IMR-90 (cell line): ENCODE results near the gene CD2AP. TPM values are rescaled to one million over a fixed set of nuclear protein-coding genes. Genes with fewer than 3 reads are reported as not detected.

Experiments
- ATAC-seq: fragments of 200-7000 bp; cut with Tn5 transposase; 2 replicates; pipeline ENCODE4 v1.9.1; 2020; ENCODE audit warnings: low read depth, mild to moderate bottlenecking, moderate library complexity
- BruUV-seq: library from RNA; stranded (reverse); fragments of 400-500 nt; replicated peaks from 2 replicates; lab custom pipeline; 2021; lab: Mats Ljungman, UMichigan
- CTCF ChIA-PET: fragments of 300-600 bp; formaldehyde crosslinking; extraction: SDS; loops from one replicate; lab custom pipeline; 2021; ENCODE audit warnings: antibody characterized with exemption; lab: Yijun Ruan, JAX
- POLR2A ChIA-PET: fragments of 300-600 bp; sonication (Branson Sonifier 250); formaldehyde crosslinking; loops from one replicate; lab custom pipeline; 2022; ENCODE audit warnings: antibody characterized with exemption; ENCODE audit not compliant: unreplicated experiment; lab: Charles Lee
- DNase-seq: peaks from one replicate; pipeline ENCODE4 v3.0.0; 2013
- H2AFZ ChIP-seq: replicated peaks from 2 replicates; pipeline ENCODE3; 2013; ENCODE audit warnings: low read length, mild to moderate bottlenecking; ENCODE audit not compliant: poor library complexity
- H2AK5ac ChIP-seq: 2 replicates; pipeline ENCODE4 v1.6.1; 2013; ENCODE audit warnings: low read depth, low read length, inconsistent platforms
- H2AK9ac ChIP-seq: replicated peaks from 2 replicates; pipeline ENCODE3; 2013; ENCODE audit warnings: mild to moderate bottlenecking, low read depth, low read length, moderate library complexity; ENCODE audit not compliant: poor library complexity
- H2BK120ac ChIP-seq: 2 replicates; pipeline ENCODE4 v1.6.1; 2013; ENCODE audit warnings: low read depth, low read length, inconsistent platforms
- H2BK15ac ChIP-seq: 3 replicates; pipeline ENCODE4 v1.6.1; 2013; ENCODE audit warnings: low read depth, low read length, inconsistent platforms
- H2BK20ac ChIP-seq: 2 replicates; pipeline ENCODE4 v1.6.1; 2013; ENCODE audit warnings: low read depth, mild to moderate bottlenecking, inconsistent platforms, low read length, moderate library complexity
- H2BK5ac ChIP-seq: 2 replicates; pipeline ENCODE4 v1.6.1; 2013; ENCODE audit warnings: mild to moderate bottlenecking, low read depth, low read length, inconsistent platforms; ENCODE audit not compliant: poor library complexity, severe bottlenecking
- H3K14ac ChIP-seq: replicated peaks from 2 replicates; pipeline ENCODE4 v1.6.1; 2013; ENCODE audit warnings: low read depth, low read length, inconsistent platforms
- H3K18ac ChIP-seq: 2 replicates; pipeline ENCODE4 v1.6.1; 2013; ENCODE audit warnings: low read depth, low read length, control low read depth
- H3K23ac ChIP-seq: 2 replicates; pipeline ENCODE4 v1.6.1; 2013; ENCODE audit warnings: low read depth, low read length, inconsistent platforms
- H3K27ac ChIP-seq: 2 replicates; pipeline ENCODE4 v1.5.1; 2013; ENCODE audit warnings: mild to moderate bottlenecking, control low read depth, low read length; ENCODE audit not compliant: insufficient read depth
- H3K27me3 ChIP-seq: 2 replicates; pipeline ENCODE4 v1.6.1; 2013; ENCODE audit warnings: low read length; ENCODE audit not compliant: control insufficient read depth, insufficient read depth
- H3K36me3 ChIP-seq: 2 replicates; pipeline ENCODE4 v1.6.1; 2013; ENCODE audit warnings: low read length, mixed read lengths; ENCODE audit not compliant: control insufficient read depth, insufficient read depth
- H3K4ac ChIP-seq: 2 replicates; pipeline ENCODE4 v1.6.1; 2013; ENCODE audit warnings: low read depth, low read length, inconsistent platforms
- H3K4me1 ChIP-seq: 2 replicates; pipeline ENCODE4 v1.6.1; 2013; ENCODE audit warnings: low read length, mixed read lengths; ENCODE audit not compliant: control insufficient read depth, insufficient read depth
- H3K4me2 ChIP-seq: 2 replicates; pipeline ENCODE4 v1.6.1; 2013; ENCODE audit warnings: low read depth, mild to moderate bottlenecking, control low read depth, low read length, moderate library complexity
- H3K4me3 ChIP-seq: 2 replicates; pipeline ENCODE4 v1.5.1; 2013; ENCODE audit warnings: low read depth, mild to moderate bottlenecking, control low read depth, low read length, moderate library complexity; ENCODE audit not compliant: insufficient read depth
- H3K56ac ChIP-seq: 2 replicates; pipeline ENCODE4 v1.6.1; 2013; ENCODE audit warnings: low read length, inconsistent platforms; ENCODE audit not compliant: insufficient read depth; ENCODE audit errors: extremely low read depth
- H3K79me1 ChIP-seq, 2 experiments: 2 replicates each; pipeline ENCODE4 v1.6.1; 2013; ENCODE audit warnings: low read length in 2 of 2, inconsistent platforms in 1 of 2, low read depth in 1 of 2
- H3K9ac ChIP-seq: 2 replicates; pipeline ENCODE4 v1.6.1; 2013; ENCODE audit warnings: low read depth, low read length, control low read depth
- H3K9me1 ChIP-seq: 2 replicates; pipeline ENCODE4 v1.6.1; 2013; ENCODE audit warnings: low read length, inconsistent platforms; ENCODE audit not compliant: insufficient read depth
- H3K9me3 ChIP-seq: 2 replicates; pipeline ENCODE4 v1.6.1; 2013; ENCODE audit warnings: low read length; ENCODE audit not compliant: control insufficient read depth, insufficient read depth
- H4K20me1 ChIP-seq: 2 replicates; pipeline ENCODE4 v1.6.1; 2013; ENCODE audit warnings: low read length, inconsistent platforms; ENCODE audit not compliant: insufficient read depth
- H4K5ac ChIP-seq: 2 replicates; pipeline ENCODE4 v1.6.1; 2013; ENCODE audit warnings: mild to moderate bottlenecking, low read depth, low read length, control low read depth
- H4K8ac ChIP-seq, 2 experiments: 2 replicates each; pipeline ENCODE4 v1.6.1; 2013; ENCODE audit warnings: low read depth in 2 of 2, low read length in 2 of 2, control low read depth in 1 of 2, inconsistent platforms in 1 of 2
- H4K91ac ChIP-seq: 2 replicates; pipeline ENCODE4 v1.6.1; 2013; ENCODE audit warnings: low read depth, low read length, inconsistent platforms; ENCODE audit not compliant: insufficient read depth
- BHLHE40 ChIP-seq: fragments of 150-350 bp; IDR thresholded peaks from 2 replicates; pipeline ENCODE4 v1.6.1; 2016; ENCODE audit warnings: mild to moderate bottlenecking, low read depth, low read length
- CEBPB ChIP-seq: IDR thresholded peaks from 2 replicates; pipeline ENCODE4 v1.6.1; 2012; ENCODE audit warnings: low read depth, low read length, improper control_type of control experiment
- CHD1 ChIP-seq: IDR thresholded peaks from 2 replicates; pipeline ENCODE4 v1.6.1; 2012; ENCODE audit warnings: low read depth, low read length, improper control_type of control experiment
- FOS ChIP-seq: fragments of 150-350 bp; IDR thresholded peaks from 2 replicates; pipeline ENCODE4 v1.6.1; 2016; ENCODE audit warnings: low read depth, low read length
- MAZ ChIP-seq: IDR thresholded peaks from 2 replicates; pipeline ENCODE4 v1.6.1; 2012; ENCODE audit warnings: low read depth, mild to moderate bottlenecking, low read length, improper control_type of control experiment, moderate library complexity, borderline replicate concordance
- MXI1 ChIP-seq: IDR thresholded peaks from 2 replicates; pipeline ENCODE4 v1.6.1; 2012; ENCODE audit warnings: low read depth, mild to moderate bottlenecking, low read length, moderate library complexity, borderline replicate concordance
- POLR2A ChIP-seq: IDR thresholded peaks from 2 replicates; pipeline ENCODE4 v1.6.1; 2012; ENCODE audit warnings: mild to moderate bottlenecking, low read depth, low read length
- RAD21 ChIP-seq: IDR thresholded peaks from 2 replicates; pipeline ENCODE4 v1.6.1; 2012; ENCODE audit warnings: low read length, improper control_type of control experiment
- RCOR1 ChIP-seq: IDR thresholded peaks from 2 replicates; pipeline ENCODE4 v1.6.1; 2012; ENCODE audit warnings: mild to moderate bottlenecking, low read length, improper control_type of control experiment; ENCODE audit not compliant: insufficient replicate concordance
- SMC3 ChIP-seq: fragments of 150-350 bp; IDR thresholded peaks from 2 replicates; pipeline ENCODE4 v1.6.1; 2016; ENCODE audit warnings: low read depth, mild to moderate bottlenecking, antibody characterized with exemption, low read length, moderate library complexity
- USF2 ChIP-seq: fragments of 150-350 bp; IDR thresholded peaks from 2 replicates; pipeline ENCODE4 v1.6.1; 2017; ENCODE audit warnings: mild to moderate bottlenecking, antibody characterized with exemption, low read length, low read depth
- WGBS, 2 experiments: methylation state at CpG; one replicate each; pipeline versions ENCODE4 v1.1.5 to v1.1.7; 2013; ENCODE audit warnings: missing lambda C conversion rate in 2 of 2; ENCODE audit not compliant: insufficient read length in 1 of 2; ENCODE audit errors: extremely low coverage in 2 of 2; 5-methylcytosine and 5-hydroxymethylcytosine counted together
- dilution Hi-C: fragments of 300-500 bp; cut with HindIII; formaldehyde crosslinking; loops from one replicate; pipeline ENCODE4 v1.14.3; 2018; ENCODE audit warnings: low sequenced_read_pairs; ENCODE audit not compliant: unreplicated experiment
- in situ Hi-C: fragments of 300-500 bp; cut with MboI; formaldehyde crosslinking; loops from 3 replicates; pipeline ENCODE4 v1.14.3; 2019; ENCODE audit warnings: low sequenced_read_pairs, inconsistent platforms, mixed read lengths
- intact Hi-C: fragments of 100-400 bp; cut with micrococcal nuclease; formaldehyde crosslinking; loops from 2 replicates; pipeline ENCODE4 v1.10.0; 2022
- polyA plus RNA-seq, 3 experiments: library from polyadenylated mRNA; depleted of rRNA; stranded (reverse); fragments of >200 nt; gene quantifications; 2 replicates each; pipeline ENCODE4 v1.2.3, GENCODE V29; 2012; ENCODE audit warnings: low replicate concordance in 1 of 3
- total RNA-seq: library from RNA; depleted of rRNA; stranded (reverse); fragments of >200 nt; gene quantifications from 2 replicates; pipeline ENCODE4 v1.2.3, GENCODE V29; 2012
- TF ChIP-seq, protein P1 (sequence below): conservative IDR thresholded peaks from 2 replicates; pipeline ENCODE4 v1.5.1; 2012; ENCODE audit warnings: mild to moderate bottlenecking, low read depth, low read length, improper control_type of control experiment

Gene CD2AP
- total and polyA plus RNA-seq, 2 of the 4 experiments (the other 2 are of a cell fraction): 5.3 to 7.5 TPM

DNA sequence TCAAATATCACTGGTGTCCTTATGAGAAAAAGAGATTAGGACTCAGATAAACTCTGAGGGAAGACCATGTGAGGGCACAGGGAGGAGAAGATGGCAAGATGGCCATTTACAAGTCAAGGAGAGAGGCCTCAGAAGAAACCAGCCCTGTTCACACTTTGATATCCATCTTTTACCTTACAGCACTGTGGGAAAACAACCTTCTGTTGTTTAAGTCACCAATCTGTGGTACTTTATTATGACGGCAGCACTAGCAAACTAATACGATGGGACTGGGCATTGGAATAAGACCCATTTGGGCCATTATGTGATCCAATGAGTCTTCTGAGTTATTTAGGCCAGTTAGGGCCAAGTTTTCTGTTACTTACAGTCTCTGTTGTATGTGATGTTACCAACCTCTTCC lies 26.4 kb upstream of the CD2AP start:
- ATAC-seq (no peak), DNase-seq (no peak)
- Histone ChIP-seq H3K9ac (no peak overlapping the region), H2AK5ac (no peak overlapping the region), H4K20me1 (no peaks in the 10 kb centered on the region), H3K4me3 (no peak overlapping the region), H3K9me1 (no peaks in the 10 kb centered on the region), H3K4ac (no peak overlapping the region), H3K14ac (no peak overlapping the region), H2AFZ (no peak overlapping the region), H3K23ac (no peak overlapping the region), H4K91ac (no peak overlapping the region), H3K4me2 (no peak overlapping the region), H3K27me3 (no peaks in the 10 kb centered on the region), H4K8ac (no peak overlapping the region), H2BK20ac (no peak overlapping the region), H3K4me1 (no peaks in the 10 kb centered on the region), H3K56ac (no peak overlapping the region), H2BK120ac (no peak overlapping the region), H3K36me3 (no peaks in the 10 kb centered on the region), H3K9me3 (no peaks in the 10 kb centered on the region), H3K18ac (no peak overlapping the region), H2BK15ac (no peak overlapping the region), H4K5ac (no peak overlapping the region), H3K79me1 (no peaks in the 10 kb centered on the region), H3K27ac (no peak overlapping the region), H2BK5ac (no peak overlapping the region), H2AK9ac (no peak overlapping the region)
- dilution Hi-C loops (no loop called here), in situ Hi-C loops (no loop called here), intact Hi-C loops (no loop called here)
- TF ChIP-seq CEBPB: no peak
- no peak for TF ChIP-seq MAZ
- no peak for TF ChIP-seq CHD1
- no peak for TF ChIP-seq USF2
- TF ChIP-seq BHLHE40: no peak
- no peak for TF ChIP-seq RCOR1
- no peak for TF ChIP-seq FOS
- no peak for TF ChIP-seq MXI1
- no peak for TF ChIP-seq SMC3
- no peak for TF ChIP-seq RAD21
- TF ChIP-seq POLR2A: no peak
- TF ChIP-seq, protein P1, sequence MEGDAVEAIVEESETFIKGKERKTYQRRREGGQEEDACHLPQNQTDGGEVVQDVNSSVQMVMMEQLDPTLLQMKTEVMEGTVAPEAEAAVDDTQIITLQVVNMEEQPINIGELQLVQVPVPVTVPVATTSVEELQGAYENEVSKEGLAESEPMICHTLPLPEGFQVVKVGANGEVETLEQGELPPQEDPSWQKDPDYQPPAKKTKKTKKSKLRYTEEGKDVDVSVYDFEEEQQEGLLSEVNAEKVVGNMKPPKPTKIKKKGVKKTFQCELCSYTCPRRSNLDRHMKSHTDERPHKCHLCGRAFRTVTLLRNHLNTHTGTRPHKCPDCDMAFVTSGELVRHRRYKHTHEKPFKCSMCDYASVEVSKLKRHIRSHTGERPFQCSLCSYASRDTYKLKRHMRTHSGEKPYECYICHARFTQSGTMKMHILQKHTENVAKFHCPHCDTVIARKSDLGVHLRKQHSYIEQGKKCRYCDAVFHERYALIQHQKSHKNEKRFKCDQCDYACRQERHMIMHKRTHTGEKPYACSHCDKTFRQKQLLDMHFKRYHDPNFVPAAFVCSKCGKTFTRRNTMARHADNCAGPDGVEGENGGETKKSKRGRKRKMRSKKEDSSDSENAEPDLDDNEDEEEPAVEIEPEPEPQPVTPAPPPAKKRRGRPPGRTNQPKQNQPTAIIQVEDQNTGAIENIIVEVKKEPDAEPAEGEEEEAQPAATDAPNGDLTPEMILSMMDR: no peak
- CTCF ChIA-PET: no interaction called here
- no TSS peak for BruUV-seq
- WGBS, 2 experiments: no CpG with 5 or more reads among the region's 2 CpGs
- POLR2A ChIA-PET: interaction anchor here (0.6 kb wide), 2 partner anchors 32 to 967 kb away, joined by 3 read pairs; no protein-coding TSS in a partner anchor
